OCI-LY3 (cell line): ENCODE results near the gene PLIN5.

Experiments used
- H2AFZ ChIP-seq: fragments of 200-600, 300-600 bp; shearing (Covaris generic); 2 replicates; pipeline ENCODE4 v1.6.0; 2014; ENCODE audit warnings: antibody characterized with exemption, low read depth, low read length
- H3K27ac ChIP-seq: fragments of 200-600, 300-600 bp; sonication (generic); 2 replicates; pipeline ENCODE4 v1.5.1; 2014; ENCODE audit warnings: mild to moderate bottlenecking, low read length, moderate library complexity, mixed read lengths
- H3K27me3 ChIP-seq: fragments of 200-600, 300-600 bp; sonication (generic); 2 replicates; pipeline ENCODE4 v1.6.1; 2014; ENCODE audit warnings: low read depth, low read length, mixed read lengths
- H3K36me3 ChIP-seq: fragments of 200-600, 300-600 bp; sonication (generic); replicated peaks from 2 replicates; pipeline ENCODE3; 2014; ENCODE audit warnings: low read depth, low read length, mixed read lengths
- H3K4me1 ChIP-seq: fragments of 300-600, 200-600 bp; sonication (generic); 2 replicates; pipeline ENCODE4 v1.6.1; 2014; ENCODE audit warnings: low read length, mixed read lengths
- H3K4me2 ChIP-seq: fragments of 200-600, 300-600 bp; sonication (generic); 2 replicates; pipeline ENCODE4 v1.6.1; 2014; ENCODE audit warnings: low read length, mixed read lengths
- H3K4me3 ChIP-seq: fragments of 300-600, 200-600 bp; sonication (generic); 2 replicates; pipeline ENCODE4 v1.5.1; 2014; ENCODE audit warnings: antibody characterized with exemption, mild to moderate bottlenecking, low read length, moderate library complexity
- H3K79me2 ChIP-seq: fragments of 300-600, 200-600 bp; shearing (Covaris generic); 2 replicates; pipeline ENCODE4 v1.6.1; 2014; ENCODE audit warnings: mild to moderate bottlenecking, low read length, mixed read lengths
- H3K9ac ChIP-seq: fragments of 300-600, 200-600 bp; shearing (Covaris generic); 2 replicates; pipeline ENCODE4 v1.6.0; 2014; ENCODE audit warnings: mild to moderate bottlenecking, low read length, moderate library complexity
- H3K9me3 ChIP-seq: fragments of 200-600, 300-600 bp; shearing (Covaris generic); 2 replicates; pipeline ENCODE4 v1.6.1; 2014; ENCODE audit warnings: low read length, mixed read lengths; ENCODE audit not compliant: insufficient read depth
- H4K20me1 ChIP-seq: fragments of 200-600, 300-600 bp; sonication (generic); 2 replicates; pipeline ENCODE4 v1.6.1; 2016; ENCODE audit warnings: low read length, mixed read lengths; ENCODE audit not compliant: insufficient read depth
- EZH2phosphoT487 ChIP-seq: fragments of 200-600 bp; shearing (Covaris generic); IDR thresholded peaks from 2 replicates; pipeline ENCODE4 v1.6.1; 2018; ENCODE audit warnings: antibody characterized with exemption, mixed run types, low read depth
- TF ChIP-seq, protein P1 (sequence below): fragments of 200-600, 300-600 bp; sonication (generic); IDR thresholded peaks from 2 replicates; pipeline ENCODE4 v1.5.1; 2014; ENCODE audit warnings: antibody characterized with exemption, low read length, low read depth

Gene PLIN5

DNA sequence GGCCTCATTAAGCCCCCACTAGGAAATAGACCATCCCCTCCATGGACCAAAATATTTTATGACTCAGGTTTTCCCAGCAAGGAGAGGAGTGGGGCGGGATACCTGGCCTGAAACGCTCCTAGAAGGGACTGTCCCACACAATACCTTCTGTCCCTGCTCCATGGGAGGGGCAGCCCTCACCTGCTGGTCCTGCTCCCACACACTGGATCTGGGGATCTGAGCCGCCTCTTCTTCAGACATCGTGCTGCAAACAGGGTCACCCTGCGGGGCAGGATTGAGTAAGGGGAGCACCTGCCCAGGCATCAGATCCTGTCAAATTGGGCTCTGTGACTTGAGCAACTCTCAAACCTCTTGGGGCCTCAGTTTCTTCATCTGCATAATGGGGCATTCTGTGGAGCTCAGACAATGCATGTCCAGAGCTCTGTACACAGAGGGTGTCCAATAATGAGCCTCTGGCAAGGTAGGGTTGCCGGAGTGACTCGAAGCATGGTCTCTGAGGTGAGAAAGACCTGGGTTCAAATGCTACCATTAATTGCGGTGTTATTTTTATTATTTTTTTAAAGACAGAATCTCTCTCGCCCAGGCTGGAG, 1.1 kb downstream of the PLIN5 start:
- Histone ChIP-seq H3K36me3 (no peaks in the 10 kb centered on the region), H3K4me2 (no peak overlapping the region), H3K27ac (no peak overlapping the region), H3K9ac (no peak overlapping the region), H4K20me1 (no peaks in the 10 kb centered on the region), H2AFZ (no peak overlapping the region), H3K27me3 (no peaks in the 10 kb centered on the region), H3K4me3 (no peak overlapping the region), H3K9me3 (no peaks in the 10 kb centered on the region), H3K79me2 (no peaks in the 10 kb centered on the region), H3K4me1 (peaks cover 2% of the 10 kb centered on the region)
- no peak for TF ChIP-seq EZH2phosphoT487
- TF ChIP-seq, protein P1, sequence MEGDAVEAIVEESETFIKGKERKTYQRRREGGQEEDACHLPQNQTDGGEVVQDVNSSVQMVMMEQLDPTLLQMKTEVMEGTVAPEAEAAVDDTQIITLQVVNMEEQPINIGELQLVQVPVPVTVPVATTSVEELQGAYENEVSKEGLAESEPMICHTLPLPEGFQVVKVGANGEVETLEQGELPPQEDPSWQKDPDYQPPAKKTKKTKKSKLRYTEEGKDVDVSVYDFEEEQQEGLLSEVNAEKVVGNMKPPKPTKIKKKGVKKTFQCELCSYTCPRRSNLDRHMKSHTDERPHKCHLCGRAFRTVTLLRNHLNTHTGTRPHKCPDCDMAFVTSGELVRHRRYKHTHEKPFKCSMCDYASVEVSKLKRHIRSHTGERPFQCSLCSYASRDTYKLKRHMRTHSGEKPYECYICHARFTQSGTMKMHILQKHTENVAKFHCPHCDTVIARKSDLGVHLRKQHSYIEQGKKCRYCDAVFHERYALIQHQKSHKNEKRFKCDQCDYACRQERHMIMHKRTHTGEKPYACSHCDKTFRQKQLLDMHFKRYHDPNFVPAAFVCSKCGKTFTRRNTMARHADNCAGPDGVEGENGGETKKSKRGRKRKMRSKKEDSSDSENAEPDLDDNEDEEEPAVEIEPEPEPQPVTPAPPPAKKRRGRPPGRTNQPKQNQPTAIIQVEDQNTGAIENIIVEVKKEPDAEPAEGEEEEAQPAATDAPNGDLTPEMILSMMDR: no peak

GRCh38 chr19:4533334-4533733, 1.7 kb downstream of the PLIN5 start:
- no peak overlapping the region for H3K27ac ChIP-seq
- no peak overlapping the region for H3K4me3 ChIP-seq
- H2AFZ ChIP-seq: no peak overlapping the region
- no peak for TF ChIP-seq EZH2phosphoT487
- TF ChIP-seq, protein P1: no peak
- no peaks in the 10 kb centered on the region for H4K20me1 ChIP-seq
- no peak overlapping the region for H3K4me2 ChIP-seq
- H3K79me2 ChIP-seq: no peaks in the 10 kb centered on the region
- H3K4me1 ChIP-seq: no peaks in the 10 kb centered on the region
- no peaks in the 10 kb centered on the region for H3K9me3 ChIP-seq
- no peak overlapping the region for H3K9ac ChIP-seq
- H3K27me3 ChIP-seq: no peaks in the 10 kb centered on the region
- no peaks in the 10 kb centered on the region for H3K36me3 ChIP-seq

DNA sequence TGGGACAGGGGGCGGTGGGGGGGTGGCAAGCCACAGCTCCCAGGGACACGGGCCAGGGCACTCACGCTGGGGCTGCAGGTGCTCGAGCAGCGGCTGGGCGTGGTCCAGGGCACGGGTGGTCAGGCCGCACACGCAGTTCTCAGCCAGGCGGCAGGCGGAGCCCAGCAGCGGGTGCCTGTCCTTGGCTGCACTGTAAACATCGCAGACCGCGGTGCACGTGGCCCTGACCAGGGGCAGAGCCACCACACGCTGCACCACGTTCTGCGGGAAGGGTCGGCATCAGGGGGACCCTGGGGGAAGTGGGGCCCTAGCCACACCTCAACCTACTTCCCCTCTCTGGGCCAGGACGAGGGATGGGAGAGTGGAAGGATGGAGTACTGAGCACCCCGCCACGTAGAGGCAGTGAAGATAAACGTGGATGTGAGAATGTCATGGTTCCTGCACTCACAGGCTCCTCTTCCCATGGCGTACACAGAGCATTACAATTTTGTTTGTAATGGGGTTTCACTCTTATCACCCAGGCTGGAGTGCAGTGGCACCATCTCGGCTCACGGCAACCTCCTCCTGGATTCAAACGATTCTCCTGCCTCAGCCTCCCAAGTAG, 3.4 kb downstream of the PLIN5 start:
- H3K9ac ChIP-seq: no peak overlapping the region
- H3K4me3 ChIP-seq: no peak overlapping the region
- H3K9me3 ChIP-seq: no peaks in the 10 kb centered on the region
- H4K20me1 ChIP-seq: no peaks in the 10 kb centered on the region
- no peak overlapping the region for H2AFZ ChIP-seq
- no peaks in the 10 kb centered on the region for H3K27me3 ChIP-seq
- no peaks in the 10 kb centered on the region for H3K4me1 ChIP-seq
- H3K27ac ChIP-seq: no peak overlapping the region
- no peak overlapping the region for H3K4me2 ChIP-seq
- H3K79me2 ChIP-seq: no peaks in the 10 kb centered on the region
- H3K36me3 ChIP-seq: no peaks in the 10 kb centered on the region
- TF ChIP-seq, protein P1: no peak
- TF ChIP-seq EZH2phosphoT487: no peak

DNA sequence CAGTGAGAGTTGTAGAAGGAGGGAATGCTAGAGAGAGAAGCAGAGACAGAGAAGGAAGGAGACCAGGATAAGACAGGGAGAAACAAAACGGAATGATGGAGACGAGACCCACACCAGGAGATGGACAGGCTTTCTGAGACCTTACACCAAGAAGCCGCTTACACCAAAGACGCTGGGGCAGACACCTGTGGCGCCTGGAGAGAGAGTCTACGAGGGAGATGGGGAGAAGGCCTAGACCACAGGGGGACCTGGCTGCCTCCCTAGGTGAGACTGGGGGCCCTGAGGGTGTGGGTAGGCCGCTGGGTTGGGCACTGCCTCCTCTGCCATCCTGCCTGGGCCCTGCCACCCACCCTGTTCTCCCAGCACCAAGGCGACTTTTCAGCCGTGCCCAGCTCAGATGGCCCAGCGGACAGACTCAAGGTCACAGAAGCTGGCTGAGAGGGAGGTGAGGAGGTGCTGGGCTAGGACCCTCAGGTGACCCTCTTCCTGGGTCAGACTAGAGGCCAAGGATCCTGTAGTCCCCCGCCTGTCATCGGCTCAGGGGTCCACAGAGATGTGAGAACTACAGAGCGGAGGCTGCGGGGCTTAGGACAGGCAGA, 5.0 kb downstream of the PLIN5 start:
- Histone ChIP-seq H3K4me2 (no peak overlapping the region), H3K79me2 (no peaks in the 10 kb centered on the region), H3K27ac (no peak overlapping the region), H3K9me3 (no peaks in the 10 kb centered on the region), H3K4me1 (no peaks in the 10 kb centered on the region), H2AFZ (no peak overlapping the region), H4K20me1 (no peaks in the 10 kb centered on the region), H3K9ac (no peak overlapping the region), H3K36me3 (no peaks in the 10 kb centered on the region), H3K4me3 (no peak overlapping the region), H3K27me3 (no peaks in the 10 kb centered on the region)
- TF ChIP-seq, protein P1: no peak
- TF ChIP-seq EZH2phosphoT487: no peak
